Vagina (tissue), 2 donors: ENCODE results near the gene ARID1B.

Source experiments
- CTCF ChIP-seq, 3 experiments: fragments of 450-650 bp in 2 of 3; fragments of 200-600 bp in 1 of 3; sonication (generic) in 1 of 3; IDR thresholded peaks; one replicate each; pipeline ENCODE4 v1.5.1; 2017 to 2019; ENCODE audit warnings: antibody characterized with exemption in 3 of 3, mild to moderate bottlenecking in 2 of 3, moderate library complexity in 2 of 3
- POLR2A ChIP-seq, 2 donors: fragments of 450-650 bp; IDR thresholded peaks; one replicate each; pipeline ENCODE4 v1.6.1; 2017; ENCODE audit warnings: antibody characterized with exemption in 2 of 2, mild to moderate bottlenecking in 2 of 2, moderate library complexity in 2 of 2
- POLR2AphosphoS5 ChIP-seq, 2 donors: sonication (generic); formaldehyde crosslinking; IDR thresholded peaks; one replicate each; pipeline ENCODE4 v1.9.0; 2017; ENCODE audit warnings: antibody characterized with exemption in 2 of 2, mild to moderate bottlenecking in 2 of 2, low read depth in 1 of 2; ENCODE audit not compliant: insufficient read depth in 1 of 2

- TF ChIP-seq CTCF (IDR thresholded peaks at IDR 0.05): no peak
- TF ChIP-seq POLR2A (IDR thresholded peaks at IDR 0.05): no peak
- no peak for TF ChIP-seq POLR2AphosphoS5 (IDR thresholded peaks at IDR 0.05; ENCODE audit: insufficient read depth in 1 of 2, low read depth in 1 of 2)
Observed at GRCh38 chr6:157088841-157089240, 311.7 kb downstream of the ARID1B start.
